Endothelial cell of umbilical vein (primary cell): ENCODE results near the gene TPM2. TPM values are rescaled to one million over a fixed set of nuclear protein-coding genes. Genes with fewer than 3 reads are reported as not detected.

ENCODE experiments used
- BruUV-seq: library from RNA; stranded (reverse); fragments of 400-500 nt; replicated peaks from 2 replicates; lab custom pipeline; 2021; lab: Mats Ljungman, UMichigan
- CTCF ChIA-PET: fragments of 300-600, 350-600 bp; sonication (Branson Sonifier 250); formaldehyde crosslinking; loops from one replicate; lab custom pipeline; 2021; ENCODE audit warnings: antibody characterized with exemption, inconsistent platforms; lab: Charles Lee
- POLR2A ChIA-PET: fragments of 300-600, 350-600 bp; sonication (Branson Sonifier 250); formaldehyde crosslinking; loops from one replicate; lab custom pipeline; 2021; ENCODE audit warnings: antibody characterized with exemption, inconsistent platforms; lab: Charles Lee
- DNase-seq: peaks from one replicate; pipeline ENCODE4 v3.0.0-alpha.2; 2011; ENCODE audit warnings: low read depth, low spot score
- FAIRE-seq: peaks from 2 replicates; lab custom pipeline; 2011; peaks lifted over from hg19 to GRCh38; lab: Jason Lieb, UNC
- H2AFZ ChIP-seq: 2 replicates; pipeline ENCODE4 v1.6.0; 2012; ENCODE audit warnings: low read depth, low read length, control low read depth, inconsistent platforms
- H3K27ac ChIP-seq: 2 replicates; pipeline ENCODE4 v1.5.1; 2011; ENCODE audit warnings: low read depth, mild to moderate bottlenecking, control low read depth, low read length, moderate library complexity; ENCODE audit not compliant: insufficient read depth
- H3K27me3 ChIP-seq, 2 experiments: 2 replicates each; pipeline versions ENCODE4 v1.6.0 to v1.6.1; 2011; ENCODE audit warnings: low read length in 2 of 2, mixed read lengths in 1 of 2; ENCODE audit not compliant: control insufficient read depth in 2 of 2, insufficient read depth in 2 of 2
- H3K36me3 ChIP-seq, 2 experiments: 2 replicates in 1 of 2; 3 replicates in 1 of 2; pipeline ENCODE4 v1.5.1; 2011; ENCODE audit warnings: low read length in 2 of 2, mild to moderate bottlenecking in 1 of 2, moderate library complexity in 1 of 2; ENCODE audit not compliant: control insufficient read depth in 2 of 2, insufficient read depth in 2 of 2; ENCODE audit errors: extremely low read depth in 1 of 2
- H3K4me1 ChIP-seq: 3 replicates; pipeline ENCODE4 v1.5.1; 2011; ENCODE audit warnings: mild to moderate bottlenecking, low read length; ENCODE audit not compliant: control insufficient read depth, insufficient read depth; ENCODE audit errors: extremely low read depth
- H3K4me2 ChIP-seq: 2 replicates; pipeline ENCODE4 v1.6.1; 2011; ENCODE audit warnings: low read length, control low read depth, mixed read lengths; ENCODE audit not compliant: insufficient read depth
- H3K4me3 ChIP-seq, 3 experiments: fragments of 200-600 bp in 1 of 3; sonication (generic), shearing (Covaris generic) in 1 of 3; replicated peaks in 1 of 3; 2 replicates each; pipeline ENCODE4 v1.5.1; 2011 to 2016; ENCODE audit warnings: control low read depth in 3 of 3, low read length in 3 of 3, mild to moderate bottlenecking in 2 of 3, inconsistent platforms in 1 of 3, low read depth in 1 of 3, moderate library complexity in 1 of 3; ENCODE audit not compliant: insufficient read depth in 1 of 3
- H3K79me2 ChIP-seq: 2 replicates; pipeline ENCODE4 v1.6.0; 2012; ENCODE audit warnings: low read length, inconsistent platforms; ENCODE audit not compliant: control insufficient read depth, insufficient read depth
- H3K9ac ChIP-seq: replicated peaks from 2 replicates; pipeline ENCODE3; 2011; ENCODE audit warnings: low read length, control low read depth; ENCODE audit not compliant: insufficient read depth; ENCODE audit errors: extremely low read depth
- H3K9me1 ChIP-seq: replicated peaks from 3 replicates; pipeline ENCODE4 v1.6.0; 2011; ENCODE audit warnings: mild to moderate bottlenecking, low read length; ENCODE audit not compliant: control insufficient read depth, insufficient read depth; ENCODE audit errors: extremely low read depth
- H3K9me3 ChIP-seq: replicated peaks from 2 replicates; pipeline ENCODE4 v1.5.1; 2012; ENCODE audit warnings: low read length, inconsistent platforms; ENCODE audit not compliant: control insufficient read depth, insufficient read depth
- H4K20me1 ChIP-seq: replicated peaks from 2 replicates; pipeline ENCODE3; 2011; ENCODE audit warnings: mild to moderate bottlenecking, low read length; ENCODE audit not compliant: control insufficient read depth, insufficient read depth; ENCODE audit errors: extremely low read depth
- EZH2 ChIP-seq: IDR thresholded peaks from 2 replicates; pipeline ENCODE4 v1.6.1; 2012; ENCODE audit warnings: borderline replicate concordance, low read depth, mild to moderate bottlenecking, moderate library complexity, low read length, inconsistent platforms; ENCODE audit not compliant: severe bottlenecking
- FOS ChIP-seq: IDR thresholded peaks from 2 replicates; pipeline ENCODE4 v1.6.1; 2011; ENCODE audit warnings: mild to moderate bottlenecking, low read length, moderate library complexity, borderline replicate concordance; ENCODE audit not compliant: insufficient read depth
- GATA2 ChIP-seq: IDR thresholded peaks from 2 replicates; pipeline ENCODE4 v1.7.0; 2011; ENCODE audit warnings: low read depth, mild to moderate bottlenecking, moderate library complexity, mixed read lengths, low read length; ENCODE audit not compliant: insufficient read length, insufficient read depth
- JUN ChIP-seq: IDR thresholded peaks from 2 replicates; pipeline ENCODE4 v1.6.1; 2011; ENCODE audit warnings: borderline replicate concordance, low read depth; ENCODE audit not compliant: insufficient read length, insufficient read depth
- MYC ChIP-seq: IDR thresholded peaks from one replicate; pipeline ENCODE4 v1.6.1; 2011; ENCODE audit warnings: mild to moderate bottlenecking, low read depth, low read length
- POLR2A ChIP-seq: IDR thresholded peaks from 2 replicates; pipeline ENCODE4 v1.6.1; 2012; ENCODE audit warnings: low read depth, mild to moderate bottlenecking, control low read depth, low read length
- POLR2AphosphoS5 ChIP-seq: IDR thresholded peaks from 2 replicates; pipeline ENCODE4 v1.6.1; 2012; ENCODE audit warnings: low read depth, mild to moderate bottlenecking, control low read depth, low read length, moderate library complexity; ENCODE audit not compliant: insufficient read depth
- dilution Hi-C: fragments of 300-500 bp; cut with MboI; formaldehyde crosslinking; loops from one replicate; pipeline ENCODE4 v1.15.0; 2019; ENCODE audit warnings: low sequenced_read_pairs; ENCODE audit not compliant: extremely low pct_ligation_motif_present
- intact Hi-C: fragments of 100-400 bp; cut with micrococcal nuclease; formaldehyde crosslinking; loops from one replicate; pipeline ENCODE4 v1.10.0; 2022
- polyA plus RNA-seq, 4 experiments: library from polyadenylated mRNA; depleted of rRNA in 3 of 4; stranded (reverse) in 3 of 4; unstranded in 1 of 4; fragments of >200 nt; gene quantifications; 2 replicates each; pipeline versions ENCODE4 v1.2.1 to v1.2.3, GENCODE V29; 2011 to 2012; ENCODE audit warnings: missing spikeins in 1 of 4
- total RNA-seq: library from RNA; stranded (reverse); gene quantifications from 2 replicates; pipeline ENCODE4 v1.2.3, GENCODE V29; 2021
- TF ChIP-seq, protein P1 (sequence below), 2 donors: IDR thresholded peaks; 1 replicate in 1 of 2; 2 replicates in 1 of 2; pipeline ENCODE4 v1.5.1; 2011; ENCODE audit warnings: low read length in 2 of 2, mild to moderate bottlenecking in 2 of 2, moderate library complexity in 2 of 2, control low read depth in 1 of 2, inconsistent platforms in 1 of 2, low read depth in 1 of 2; ENCODE audit not compliant: insufficient read depth in 1 of 2; ENCODE audit errors: extremely low read depth in 1 of 2
- TF ChIP-seq, protein P2 (sequence below): IDR thresholded peaks from 2 replicates; pipeline ENCODE4 v1.6.1; 2011; ENCODE audit not compliant: insufficient read depth, insufficient read length

Gene TPM2
- total and polyA plus RNA-seq, 2 donors (not counting 3 experiments of a cell fraction or from before 2014, with no cell fraction given), result 144 to 279 TPM

DNA sequence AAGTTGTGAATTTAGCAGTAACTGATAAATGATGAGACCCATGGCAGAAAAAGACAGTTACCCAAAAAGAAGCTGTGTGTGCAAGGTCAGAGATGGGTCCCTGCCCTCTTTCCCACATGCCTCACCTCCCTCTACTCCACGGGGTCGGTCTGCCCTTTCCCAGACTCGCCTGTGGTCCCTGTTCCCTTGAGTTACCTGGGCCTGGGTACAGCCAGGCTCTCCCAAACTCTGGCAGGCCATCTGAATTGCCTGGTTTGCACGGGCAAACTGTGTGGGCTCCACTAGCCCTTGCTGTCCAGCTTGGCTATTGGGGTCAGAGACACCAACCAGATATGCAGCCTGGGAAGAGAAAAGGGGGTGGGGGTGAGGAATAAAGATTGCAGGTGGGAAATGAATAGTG is 18.4 kb upstream of the TPM2 start:
- H3K27me3 ChIP-seq, result no peaks in the 10 kb centered on the region
- H4K20me1 ChIP-seq, result no peaks in the 10 kb centered on the region
- no peaks in the 10 kb centered on the region for H3K9me3 ChIP-seq
- H3K27ac ChIP-seq, result no peak overlapping the region
- H3K4me2 ChIP-seq, result no peak overlapping the region
- BruUV-seq, result no TSS peak
- TF ChIP-seq MYC, result no peak
- TF ChIP-seq GATA2, result no peak
- TF ChIP-seq POLR2AphosphoS5, result no peak
- no peak for TF ChIP-seq JUN
- TF ChIP-seq, protein P1, sequence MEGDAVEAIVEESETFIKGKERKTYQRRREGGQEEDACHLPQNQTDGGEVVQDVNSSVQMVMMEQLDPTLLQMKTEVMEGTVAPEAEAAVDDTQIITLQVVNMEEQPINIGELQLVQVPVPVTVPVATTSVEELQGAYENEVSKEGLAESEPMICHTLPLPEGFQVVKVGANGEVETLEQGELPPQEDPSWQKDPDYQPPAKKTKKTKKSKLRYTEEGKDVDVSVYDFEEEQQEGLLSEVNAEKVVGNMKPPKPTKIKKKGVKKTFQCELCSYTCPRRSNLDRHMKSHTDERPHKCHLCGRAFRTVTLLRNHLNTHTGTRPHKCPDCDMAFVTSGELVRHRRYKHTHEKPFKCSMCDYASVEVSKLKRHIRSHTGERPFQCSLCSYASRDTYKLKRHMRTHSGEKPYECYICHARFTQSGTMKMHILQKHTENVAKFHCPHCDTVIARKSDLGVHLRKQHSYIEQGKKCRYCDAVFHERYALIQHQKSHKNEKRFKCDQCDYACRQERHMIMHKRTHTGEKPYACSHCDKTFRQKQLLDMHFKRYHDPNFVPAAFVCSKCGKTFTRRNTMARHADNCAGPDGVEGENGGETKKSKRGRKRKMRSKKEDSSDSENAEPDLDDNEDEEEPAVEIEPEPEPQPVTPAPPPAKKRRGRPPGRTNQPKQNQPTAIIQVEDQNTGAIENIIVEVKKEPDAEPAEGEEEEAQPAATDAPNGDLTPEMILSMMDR (IDR thresholded peaks at IDR 0.05; ENCODE audit: extremely low read depth in 1 of 2, insufficient read depth in 1 of 2, low read depth in 1 of 2, low read length in 2 of 2), result no peak
- TF ChIP-seq, protein P2, sequence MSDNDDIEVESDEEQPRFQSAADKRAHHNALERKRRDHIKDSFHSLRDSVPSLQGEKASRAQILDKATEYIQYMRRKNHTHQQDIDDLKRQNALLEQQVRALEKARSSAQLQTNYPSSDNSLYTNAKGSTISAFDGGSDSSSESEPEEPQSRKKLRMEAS, result no peak
- no peak for TF ChIP-seq EZH2
- TF ChIP-seq FOS, result no peak
- no peak for TF ChIP-seq POLR2A
- no peak for FAIRE-seq
- ChIA-PET CTCF (interaction anchor here (1.1 to 2.0 kb wide), 2 partner anchors 11 to 21 kb away, joined by 3 to 15 read pairs; no protein-coding TSS in a partner anchor), POLR2A (no interaction called here)
- no peak for DNase-seq
- intact Hi-C loops, result no loop called here
- H3K4me1 ChIP-seq, result no peaks in the 10 kb centered on the region
- H3K9ac ChIP-seq, result no peak overlapping the region
- dilution Hi-C loops, result no loop called here
- H3K9me1 ChIP-seq, result no peaks in the 10 kb centered on the region
- H3K36me3 ChIP-seq, result peaks cover 70 to 82% of the 10 kb centered on the region in 2 experiments
- no peak overlapping the region for H3K4me3 ChIP-seq
- H2AFZ ChIP-seq, result no peak overlapping the region
- no peaks in the 10 kb centered on the region for H3K79me2 ChIP-seq
